D721Med (cell line): Measurements from ENCODE around the gene CASQ2.

Source experiments
- DNase-seq: peaks from one replicate; pipeline ENCODE4 v3.0.0; 2011; ENCODE audit warnings: low spot score; ENCODE audit not compliant: insufficient read length
- FAIRE-seq: peaks from 2 replicates; lab custom pipeline; 2011; peaks lifted over from hg19 to GRCh38; lab: Jason Lieb, UNC
- CTCF ChIP-seq: IDR thresholded peaks from 2 replicates; pipeline ENCODE4 v1.5.1; 2012; ENCODE audit warnings: mild to moderate bottlenecking, control low read depth; ENCODE audit not compliant: insufficient read depth; ENCODE audit errors: missing control alignments

Gene CASQ2

GRCh38 chr1:115809076-115809475 is 40.6 kb upstream of the CASQ2 start:
- no peak for TF ChIP-seq CTCF
- DNase-seq (no peak), FAIRE-seq (no peak)

GRCh38 chr1:115807723-115808122 is 39.2 kb upstream of the CASQ2 start:
- DNase-seq = no peak
- FAIRE-seq = no peak
- peak; percentile 83 for TF ChIP-seq CTCF

GRCh38 chr1:115805597-115805996 is 37.1 kb upstream of the CASQ2 start:
- TF ChIP-seq CTCF = no peak
- no peak for FAIRE-seq

GRCh38 chr1:115802416-115802815 is 33.9 kb upstream of the CASQ2 start:
- FAIRE-seq = no peak
- DNase-seq = no peak
- no peak for TF ChIP-seq CTCF

More at GRCh38 chr1:115805597-115805996, 37.1 kb upstream of the CASQ2 start:
- DNase-seq = no peak

- FAIRE-seq = no peak
- TF ChIP-seq CTCF = no peak
- DNase-seq = no peak
Measured at GRCh38 chr1:115797486-115797885, 29.0 kb upstream of the CASQ2 start.

GRCh38 chr1:115796897-115797296 is 28.4 kb upstream of the CASQ2 start:
- no peak for TF ChIP-seq CTCF
- FAIRE-seq = no peak
- no peak for DNase-seq

GRCh38 chr1:115796036-115796435 is 27.5 kb upstream of the CASQ2 start:
- FAIRE-seq = no peak
- no peak for DNase-seq
- TF ChIP-seq CTCF = no peak
